CD4-positive, alpha-beta T cell treated with Interleukin-6 at 100 ng/mL for 8 hours (primary cell): ENCODE data around the gene CCDC186.

Source experiments
- DNase-seq: peaks from one replicate; pipeline ENCODE4 v3.0.0-alpha.2; 2020; ENCODE audit warnings: mixed read lengths, low spot score

The CCDC186 gene

DNA sequence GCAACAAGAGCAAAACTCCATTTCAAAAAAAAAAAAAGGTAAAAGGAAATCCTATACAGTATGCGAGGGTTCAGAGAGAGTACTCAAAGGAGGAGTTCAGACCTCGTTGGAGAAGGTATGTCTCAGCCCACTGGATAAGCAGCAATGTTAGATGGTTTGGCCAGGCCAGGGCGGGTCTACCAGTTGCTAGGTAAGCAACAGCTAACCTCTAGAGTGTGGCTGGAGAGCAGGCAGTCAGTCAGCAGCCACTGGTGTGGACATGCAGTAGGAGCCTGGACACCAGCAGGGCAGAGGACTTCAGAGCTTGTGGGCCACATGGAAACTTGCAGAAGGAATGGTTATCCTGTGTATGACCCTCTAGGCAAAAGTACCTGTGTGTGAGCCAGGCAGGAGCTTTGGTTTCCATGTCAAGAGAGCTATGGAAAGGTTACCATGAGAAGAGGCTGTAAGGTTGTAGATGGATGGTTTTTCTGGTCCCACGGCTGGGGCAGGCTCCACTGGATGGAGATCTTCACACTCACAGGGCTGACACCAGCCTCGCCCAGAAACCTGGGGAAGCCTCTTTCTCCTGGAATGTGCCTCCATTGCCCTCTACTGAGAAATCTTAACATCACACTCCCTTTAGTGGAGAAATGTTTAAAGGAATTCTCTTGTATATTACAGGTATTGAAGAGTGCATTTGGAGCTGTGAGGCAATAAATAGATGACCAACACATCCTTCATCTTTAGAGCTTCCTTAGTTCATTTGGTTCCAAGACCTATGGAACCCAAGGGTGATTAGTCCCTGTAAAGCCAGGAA lies 63.6 kb downstream of the CCDC186 start:
- DNase-seq = no peak

DNA sequence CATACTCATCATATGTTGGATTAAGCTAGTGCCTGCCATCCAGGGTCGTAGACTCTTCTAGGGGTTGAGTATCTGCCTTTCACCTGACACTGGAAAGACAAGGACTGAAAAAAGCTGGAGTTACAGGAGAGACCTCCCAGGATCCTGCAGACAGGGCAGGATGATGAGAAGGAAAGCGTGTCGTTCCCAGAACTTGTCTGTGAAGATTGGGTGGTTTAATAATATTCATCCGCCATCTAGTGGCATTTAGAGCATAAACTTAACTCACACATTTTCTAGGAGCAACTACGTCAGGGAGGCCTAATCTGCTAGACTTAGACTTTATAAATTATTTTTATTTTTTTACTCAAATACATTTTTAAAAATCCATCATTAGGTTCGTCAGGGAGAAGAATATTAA lies 70.7 kb downstream of the CCDC186 start:
- DNase-seq = peak; percentile 24

DNA sequence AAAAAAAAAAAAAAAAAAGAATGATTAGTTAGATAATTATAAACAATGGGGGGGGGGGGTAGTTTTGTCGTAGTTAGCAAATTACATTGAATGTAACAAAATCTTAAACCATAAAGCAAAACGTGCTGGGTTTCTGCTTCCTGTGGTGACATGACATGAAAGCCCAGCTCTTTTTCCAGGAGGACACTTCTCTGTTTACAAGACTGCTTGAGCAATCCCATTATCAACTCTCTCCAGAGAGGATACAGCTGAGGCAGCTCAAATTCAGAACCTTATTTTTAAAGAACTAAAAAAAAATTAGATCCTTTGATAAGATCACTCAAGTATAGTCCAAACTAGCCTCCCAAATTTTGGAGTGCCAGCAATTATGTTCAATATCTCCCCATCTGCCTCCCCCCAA lies 71.7 kb downstream of the CCDC186 start:
- no peak for DNase-seq

DNA sequence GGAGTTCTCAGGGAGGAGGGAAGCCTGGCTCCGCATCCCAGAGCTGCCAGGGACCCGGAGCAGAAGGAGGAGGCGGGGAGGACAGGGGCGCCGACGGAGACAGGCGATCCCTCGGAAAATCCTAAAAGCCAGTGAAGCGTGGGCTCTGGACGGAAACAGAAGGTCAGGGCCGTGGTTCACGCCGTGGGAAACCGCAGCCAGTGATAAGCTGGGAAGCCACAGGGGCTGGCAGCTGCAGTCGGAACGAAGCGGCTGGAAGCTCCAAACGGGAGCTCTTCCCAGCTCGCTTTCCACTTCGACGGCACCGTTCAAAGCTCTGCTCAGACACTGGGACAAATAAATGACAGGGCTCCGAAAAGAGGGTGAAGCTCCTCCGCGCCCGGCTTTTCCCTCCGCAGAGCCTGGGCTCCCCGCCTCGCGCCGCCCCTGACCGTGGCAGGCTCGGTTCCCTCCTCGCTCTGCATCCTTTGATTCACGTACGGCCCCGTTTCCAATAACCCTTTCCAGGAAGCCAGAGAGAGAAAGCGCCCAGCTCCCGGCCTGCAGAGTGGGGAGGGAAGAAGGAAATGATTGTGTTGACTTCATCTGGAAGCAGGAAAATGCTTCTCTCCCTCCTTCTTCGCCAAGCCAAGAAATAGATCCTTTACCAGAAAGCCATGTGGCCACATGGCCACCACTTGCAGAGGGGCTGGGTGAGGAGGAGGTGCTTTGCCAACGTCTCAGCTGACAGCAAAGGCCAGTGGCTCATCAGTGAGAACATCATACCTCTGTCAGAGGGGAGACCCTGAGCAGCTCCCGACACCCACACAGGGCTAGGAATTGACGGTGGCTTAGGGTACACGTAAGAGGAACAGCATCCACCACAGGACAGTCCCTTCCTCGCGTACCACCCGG lies 72.9 kb downstream of the CCDC186 start:
- DNase-seq = no peak

DNA sequence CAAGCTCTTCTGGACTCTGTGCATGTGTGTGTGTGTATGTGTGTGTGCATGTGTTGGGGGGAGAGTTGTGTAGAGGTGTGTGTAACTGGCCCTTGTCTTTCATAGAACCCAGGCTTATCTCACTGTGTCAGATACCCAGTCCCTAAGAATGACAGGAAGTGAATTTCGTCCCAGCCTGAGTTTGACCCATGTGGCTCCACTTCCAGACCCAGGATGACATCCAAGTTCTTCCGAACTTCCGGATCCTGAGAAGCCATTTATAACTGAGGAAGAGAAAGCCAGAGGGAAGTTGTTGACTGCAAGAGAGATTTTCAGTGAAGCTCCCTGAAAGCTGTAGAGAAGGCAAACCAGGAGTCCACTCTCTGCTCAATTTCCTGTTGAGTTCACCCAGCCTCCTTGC lies 77.1 kb downstream of the CCDC186 start:
- no peak for DNase-seq

DNA sequence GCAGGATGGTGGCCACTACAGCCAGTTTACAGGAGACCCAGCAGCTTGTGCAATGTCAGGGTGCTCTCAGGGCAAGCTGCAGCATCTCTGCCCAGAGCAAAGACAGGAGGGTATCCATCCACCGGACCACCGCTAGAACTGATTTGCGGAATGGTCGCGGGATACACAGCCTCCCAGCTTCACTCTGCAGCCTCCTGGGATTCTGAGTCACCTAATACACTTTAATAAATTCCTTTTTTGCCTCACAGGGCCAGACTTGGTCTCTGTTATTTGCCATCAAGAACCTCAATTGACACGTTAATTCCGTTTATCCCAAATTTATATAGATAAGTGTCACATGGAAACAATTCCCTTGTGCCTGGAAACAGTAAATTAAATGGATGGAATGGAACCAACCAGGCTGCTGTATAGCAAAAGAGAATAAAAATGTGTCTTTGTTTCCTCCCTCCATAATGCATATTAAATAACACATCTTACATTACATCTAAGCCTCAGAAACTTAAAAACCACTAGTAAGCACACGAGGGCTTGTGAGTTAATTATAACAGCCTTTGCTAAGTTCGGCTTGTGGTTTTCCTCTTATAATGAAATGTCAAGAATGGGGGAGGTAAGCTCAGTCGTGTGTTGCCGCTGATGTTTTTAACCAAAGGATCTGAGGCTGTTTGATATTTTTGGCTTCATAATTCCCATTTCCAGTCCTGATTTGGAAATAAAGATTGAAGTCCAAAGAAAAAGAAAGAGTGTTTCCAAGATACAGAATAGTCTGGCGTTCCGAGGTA lies 78.3 kb downstream of the CCDC186 start:
- DNase-seq = no peak

DNA sequence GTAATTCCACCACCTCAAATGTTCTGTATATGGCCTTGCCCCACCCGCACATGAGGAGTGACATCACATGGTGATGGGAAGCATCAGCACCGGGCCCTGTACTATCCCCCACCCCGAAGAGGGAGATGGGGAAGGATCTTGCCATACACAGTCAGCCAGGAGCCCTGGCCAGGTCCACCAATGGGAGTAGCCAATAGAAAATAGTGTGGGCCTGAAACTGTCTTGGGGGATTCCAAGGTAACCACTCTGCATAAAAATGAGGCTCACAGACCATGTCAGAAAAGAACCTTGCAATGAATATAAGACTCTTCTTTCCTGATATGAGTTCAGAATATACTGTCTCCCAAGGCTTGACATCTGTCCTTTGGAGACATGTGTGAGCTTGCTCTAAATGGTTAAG lies 79.2 kb downstream of the CCDC186 start:
- DNase-seq = no peak

DNA sequence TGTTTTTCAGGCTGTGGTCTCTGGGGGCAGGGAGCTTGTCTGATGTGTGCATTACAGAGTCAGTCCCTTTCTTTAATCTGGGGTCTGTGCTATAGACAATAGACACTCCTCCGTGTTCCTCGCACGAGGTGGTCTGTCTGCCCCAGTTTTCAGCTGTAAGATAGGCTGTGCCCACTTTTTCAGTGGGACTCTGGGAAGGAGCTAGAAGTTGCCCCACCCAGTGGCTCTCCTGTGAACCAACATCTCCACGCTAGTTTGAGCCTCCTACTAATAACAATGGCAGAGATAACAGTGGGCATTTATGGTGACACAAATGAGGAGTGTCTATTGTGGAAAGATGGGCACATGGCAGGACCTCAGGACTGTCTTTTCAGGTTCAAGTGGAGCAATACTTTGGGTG lies 86.3 kb downstream of the CCDC186 start:
- DNase-seq = no peak

DNA sequence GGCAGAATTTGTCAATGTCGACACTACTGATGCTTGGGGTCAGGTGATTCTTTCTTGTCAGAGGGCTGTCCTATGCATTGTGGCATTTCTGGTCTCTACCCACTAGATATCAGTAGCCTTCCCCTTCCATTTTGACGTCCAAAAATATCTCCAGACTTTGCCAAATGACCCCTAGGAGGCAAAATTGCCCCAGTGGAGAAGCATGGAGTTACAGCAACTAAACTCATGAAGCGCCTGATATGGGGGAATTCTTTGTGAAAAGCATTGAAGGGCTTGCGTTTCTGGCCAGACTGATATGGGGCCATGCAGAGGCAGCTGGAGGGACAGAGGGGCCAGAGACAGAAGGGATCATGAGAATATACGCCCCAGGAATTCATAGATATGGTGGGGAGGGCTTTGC lies 86.7 kb downstream of the CCDC186 start:
- DNase-seq = no peak

DNA sequence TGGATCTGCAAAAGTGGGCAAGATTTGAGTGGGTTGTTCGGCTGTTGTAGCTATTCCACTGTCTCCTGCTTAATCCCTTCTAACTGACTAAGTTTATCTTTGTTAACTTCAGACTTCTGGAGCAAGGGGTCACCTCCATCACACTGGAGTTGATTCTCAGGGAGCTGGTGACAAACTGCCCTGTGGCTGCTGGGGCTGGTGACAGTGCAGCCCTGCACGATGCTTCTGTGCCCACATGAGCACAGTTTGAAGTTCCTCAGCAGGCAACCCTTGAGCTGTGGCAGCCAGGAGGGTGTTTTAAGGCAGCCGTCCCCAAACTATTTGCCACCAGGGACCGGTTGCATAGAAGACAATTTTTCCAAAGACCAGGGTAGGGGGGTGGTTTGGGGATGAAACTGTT lies 89.8 kb downstream of the CCDC186 start:
- DNase-seq = no peak

DNA sequence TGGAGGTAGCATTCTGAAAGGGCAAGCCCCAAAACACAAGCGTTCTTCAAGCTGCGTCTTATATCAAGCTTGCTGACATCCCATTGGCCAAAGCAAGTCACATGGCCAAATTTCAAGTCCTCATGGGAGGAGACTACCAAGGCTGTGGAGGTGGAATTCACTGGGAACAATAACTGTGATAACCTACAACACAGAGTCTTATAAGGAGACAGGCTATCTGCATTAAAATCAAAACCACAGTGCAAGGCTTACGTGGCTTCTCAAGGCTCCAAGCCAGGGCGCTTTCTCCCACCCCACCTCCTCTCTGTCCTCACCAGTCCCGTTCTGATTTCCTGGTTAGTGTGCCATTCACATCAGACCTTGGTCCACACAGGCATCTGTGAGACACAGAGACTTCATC lies 91.0 kb downstream of the CCDC186 start:
- DNase-seq = no peak

DNA sequence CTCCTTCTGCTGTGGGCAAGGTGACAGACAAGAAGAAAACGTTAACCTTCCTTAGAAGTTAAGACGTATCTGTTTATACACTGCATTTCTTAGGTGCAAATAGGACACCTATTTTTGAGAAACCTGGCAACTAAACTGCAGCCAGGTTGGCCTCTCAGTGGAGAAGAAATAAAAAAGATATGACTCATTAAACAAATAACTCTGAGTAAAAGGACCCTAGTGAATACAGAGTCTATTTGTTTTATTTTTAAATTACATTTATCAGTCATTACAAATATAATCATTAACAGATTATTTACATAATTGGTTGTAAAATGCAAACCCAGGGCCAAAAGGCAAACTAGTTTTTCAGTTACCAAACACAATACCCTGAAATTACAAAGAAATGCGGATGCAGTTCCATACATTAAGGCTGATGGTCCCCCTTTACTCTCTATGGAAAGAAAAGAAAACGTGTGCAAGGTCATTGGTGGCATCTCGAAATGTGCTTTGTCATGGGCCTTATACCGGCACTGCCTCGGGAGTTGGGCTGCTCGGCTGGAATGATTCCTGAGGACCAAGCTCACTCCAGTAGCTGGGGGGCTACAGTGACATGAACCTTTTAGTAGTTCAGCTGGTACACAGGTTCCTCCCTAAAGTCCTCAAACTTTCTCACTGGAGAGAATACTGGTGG lies 92.0 kb downstream of the CCDC186 start:
- DNase-seq = no peak

DNA sequence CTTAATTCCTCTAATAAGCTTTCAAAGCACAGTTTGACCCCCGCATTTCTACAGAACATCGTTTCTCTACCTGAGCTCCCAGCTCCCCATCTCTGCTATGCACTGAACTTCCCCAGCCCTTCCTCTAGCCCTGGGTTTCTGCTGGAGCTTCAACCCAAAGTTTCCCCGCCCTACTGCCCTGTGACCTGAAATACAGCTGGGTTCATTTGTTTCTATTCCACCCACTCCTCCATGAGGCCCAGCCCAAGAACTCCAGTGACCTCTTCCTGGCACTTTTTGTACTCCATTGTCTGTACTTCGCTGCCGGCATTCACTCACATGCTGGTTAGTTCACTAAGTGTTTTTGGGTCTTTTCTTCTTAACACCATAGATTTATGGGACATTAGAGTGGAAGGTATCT lies 94.6 kb downstream of the CCDC186 start:
- DNase-seq = no peak

DNA sequence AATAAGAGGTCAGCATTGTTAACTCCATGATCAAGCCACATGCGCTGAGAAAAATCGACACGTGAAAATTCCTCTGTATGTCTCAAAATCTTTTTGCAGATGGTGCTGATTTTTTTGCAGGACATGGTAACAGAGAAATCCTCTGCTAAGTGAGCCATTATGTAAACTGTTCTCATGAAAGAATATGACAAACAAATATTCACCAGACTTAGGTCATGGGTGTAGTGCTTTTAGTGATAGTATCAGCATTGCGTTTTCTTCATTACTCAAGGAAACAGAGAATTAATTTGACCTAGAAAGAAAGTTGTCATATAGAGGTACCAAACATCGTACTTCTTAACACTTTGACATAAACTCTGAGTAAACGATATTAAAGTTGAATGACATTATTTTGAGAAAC lies 95.7 kb downstream of the CCDC186 start:
- DNase-seq = no peak

DNA sequence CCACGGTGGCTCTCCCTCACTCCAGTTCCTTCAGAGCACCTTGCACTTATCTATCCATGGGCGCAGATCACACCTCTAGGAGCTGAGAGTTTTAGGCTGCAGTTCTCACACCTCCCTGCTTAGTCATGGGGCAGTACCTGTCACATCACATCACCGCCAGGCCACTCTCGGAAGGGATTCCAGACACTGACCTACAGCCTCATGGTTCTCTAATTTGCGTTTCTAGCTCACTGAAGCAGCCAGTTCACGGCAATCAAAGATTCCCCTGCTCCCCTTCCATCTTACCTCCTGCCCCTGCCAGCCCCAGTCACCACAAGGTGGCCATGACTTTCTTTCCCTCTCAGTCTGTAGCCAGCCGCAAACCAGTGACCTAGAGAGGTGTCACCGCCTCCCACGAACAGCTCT lies 96.2 kb downstream of the CCDC186 start:
- DNase-seq = no peak

DNA sequence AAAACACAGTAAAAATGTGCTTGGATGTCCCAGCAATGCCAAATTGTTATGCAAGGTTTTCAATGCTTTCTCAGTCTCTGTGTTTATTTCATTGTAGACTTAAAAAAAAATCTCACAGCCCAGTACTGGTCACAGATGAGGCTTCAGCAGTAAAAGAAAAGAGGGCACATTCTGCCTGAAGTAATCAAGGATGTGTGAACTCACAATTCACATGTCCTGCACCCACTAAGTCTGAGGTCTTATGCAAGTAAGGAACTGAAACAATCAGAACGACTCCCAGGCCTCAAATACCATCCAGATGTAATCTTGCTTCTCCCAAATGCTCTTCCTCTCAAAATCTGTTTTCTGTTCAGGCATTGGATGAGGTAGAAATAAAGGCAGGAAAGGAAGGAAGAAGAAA lies 96.7 kb downstream of the CCDC186 start:
- no peak for DNase-seq

DNA sequence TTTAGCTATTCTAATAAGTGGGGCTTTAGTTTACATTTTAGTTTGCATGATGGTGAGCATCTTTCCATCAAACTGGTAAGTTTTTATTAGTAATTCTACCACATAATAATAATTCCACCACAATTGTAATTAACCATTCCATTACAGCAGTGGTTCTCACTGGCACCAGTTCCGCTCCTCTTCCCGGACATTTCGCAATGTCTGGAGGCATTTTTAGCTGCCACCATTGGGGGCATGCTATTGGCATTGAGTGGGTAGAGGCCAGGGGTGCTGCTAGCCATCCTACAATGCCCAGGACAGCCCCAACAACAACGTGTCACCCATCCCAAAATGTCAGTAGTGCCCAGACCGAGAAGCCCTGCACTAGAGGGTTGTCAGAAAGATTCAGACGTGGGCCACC lies 98.9 kb downstream of the CCDC186 start:
- no peak for DNase-seq

DNA sequence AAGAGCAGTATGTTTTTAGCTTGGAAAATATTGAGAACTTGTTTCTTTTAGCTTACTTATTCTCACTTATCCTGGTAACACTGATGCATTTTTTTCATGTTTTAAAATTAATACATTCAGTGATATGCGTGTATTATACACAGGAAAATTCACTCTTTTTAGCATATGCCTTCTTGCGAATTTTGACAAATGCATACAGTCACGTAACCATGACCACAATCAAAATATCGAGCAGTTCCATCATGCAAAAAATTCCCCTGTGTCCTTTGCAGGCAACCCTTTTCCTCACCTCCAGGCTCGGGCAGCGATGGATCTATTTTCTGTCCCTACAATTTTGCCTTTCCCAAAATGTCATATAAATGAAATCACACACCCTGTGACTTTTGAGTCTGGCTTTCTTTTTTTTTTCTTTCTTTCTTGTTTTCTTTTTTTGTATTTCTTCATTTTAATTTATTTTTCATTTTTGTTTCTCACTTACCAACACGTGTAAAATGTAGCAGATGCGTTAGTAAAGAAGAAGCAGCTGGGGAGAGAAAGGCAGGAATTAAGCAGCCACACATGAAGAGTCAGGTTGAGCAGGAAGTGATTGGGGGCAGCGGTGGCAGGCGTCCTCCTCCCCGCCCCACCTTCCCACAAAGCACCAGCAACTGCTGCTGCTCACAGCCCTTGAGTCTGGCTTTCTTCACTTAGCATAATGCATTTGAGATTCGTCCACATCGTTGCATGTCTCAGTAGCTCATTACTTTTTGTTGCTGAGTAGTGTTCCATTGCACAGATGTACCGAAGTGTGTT lies 100.4 kb downstream of the CCDC186 start:
- DNase-seq = peak; percentile 25

DNA sequence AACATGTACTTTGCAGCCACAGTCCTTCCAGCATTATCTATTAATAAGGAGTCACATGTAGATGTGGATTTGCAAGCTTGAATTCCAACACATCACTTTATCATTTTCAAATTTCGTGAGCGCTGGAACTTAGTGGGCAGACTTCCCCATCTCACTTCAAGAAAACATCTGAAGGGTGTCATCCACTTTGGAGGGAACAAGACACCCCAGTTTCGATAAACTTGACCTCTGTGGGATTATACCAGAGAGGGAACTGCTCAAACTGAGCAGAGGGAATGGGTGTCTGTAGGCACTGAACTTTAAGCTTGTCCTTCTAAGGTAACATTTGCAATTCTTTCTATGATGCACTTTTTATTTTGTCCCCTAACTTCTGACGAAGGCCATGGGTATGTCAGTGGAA lies 102.8 kb downstream of the CCDC186 start:
- DNase-seq = no peak
